Measurements from ENCODE around the gene CD79B. TPM values are rescaled to one million over a fixed set of nuclear protein-coding genes. Genes with fewer than 3 reads are reported as not detected.

Gene CD79B
- total and polyA plus RNA-seq, 2 experiments from 2014 or later = 1.3 to 2.5 TPM

- Histone ChIP-seq H3K4me1 (ENCODE audit: insufficient read depth) (no peaks in the 10 kb centered on the region), H4K20me1 (replicated peaks; ENCODE audit: insufficient read depth) (no peaks in the 10 kb centered on the region), H3K27me3 (ENCODE audit: insufficient read depth) (no peaks in the 10 kb centered on the region), H3K36me3 (ENCODE audit: insufficient read depth) (no peaks in the 10 kb centered on the region), H3K79me2 (replicated peaks; ENCODE audit: insufficient read depth) (no peaks in the 10 kb centered on the region), H3K9me2 (ENCODE audit: insufficient read depth) (no peaks in the 10 kb centered on the region), H3K27ac (ENCODE audit: low read depth) (no peak overlapping the region), H3K4me2 (no peak overlapping the region), H3F3A (replicated peaks; ENCODE audit: low read depth) (no peaks in the 10 kb centered on the region), H3K4me3 (no peak overlapping the region), H2AFZ (no peak overlapping the region)
- peaks cover 33% of the 10 kb centered on the region for H3K36me3 Mint-ChIP-seq (ENCODE audit: low read depth)
- H3K4me3 Mint-ChIP-seq = no peak overlapping the region
- TF ChIP-seq POLR2AphosphoS5 (IDR thresholded peaks at IDR 0.05; ENCODE audit: low read depth) = no peak
- TF ChIP-seq CTCF (conservative IDR thresholded peaks at IDR 0.05; ENCODE audit: low read depth in 2 of 2) = peak; percentile 19 to 36
- no peak for TF ChIP-seq STAT1 (IDR thresholded peaks at IDR 0.05; ENCODE audit: unreplicated experiment)
- TF ChIP-seq, protein P1, sequence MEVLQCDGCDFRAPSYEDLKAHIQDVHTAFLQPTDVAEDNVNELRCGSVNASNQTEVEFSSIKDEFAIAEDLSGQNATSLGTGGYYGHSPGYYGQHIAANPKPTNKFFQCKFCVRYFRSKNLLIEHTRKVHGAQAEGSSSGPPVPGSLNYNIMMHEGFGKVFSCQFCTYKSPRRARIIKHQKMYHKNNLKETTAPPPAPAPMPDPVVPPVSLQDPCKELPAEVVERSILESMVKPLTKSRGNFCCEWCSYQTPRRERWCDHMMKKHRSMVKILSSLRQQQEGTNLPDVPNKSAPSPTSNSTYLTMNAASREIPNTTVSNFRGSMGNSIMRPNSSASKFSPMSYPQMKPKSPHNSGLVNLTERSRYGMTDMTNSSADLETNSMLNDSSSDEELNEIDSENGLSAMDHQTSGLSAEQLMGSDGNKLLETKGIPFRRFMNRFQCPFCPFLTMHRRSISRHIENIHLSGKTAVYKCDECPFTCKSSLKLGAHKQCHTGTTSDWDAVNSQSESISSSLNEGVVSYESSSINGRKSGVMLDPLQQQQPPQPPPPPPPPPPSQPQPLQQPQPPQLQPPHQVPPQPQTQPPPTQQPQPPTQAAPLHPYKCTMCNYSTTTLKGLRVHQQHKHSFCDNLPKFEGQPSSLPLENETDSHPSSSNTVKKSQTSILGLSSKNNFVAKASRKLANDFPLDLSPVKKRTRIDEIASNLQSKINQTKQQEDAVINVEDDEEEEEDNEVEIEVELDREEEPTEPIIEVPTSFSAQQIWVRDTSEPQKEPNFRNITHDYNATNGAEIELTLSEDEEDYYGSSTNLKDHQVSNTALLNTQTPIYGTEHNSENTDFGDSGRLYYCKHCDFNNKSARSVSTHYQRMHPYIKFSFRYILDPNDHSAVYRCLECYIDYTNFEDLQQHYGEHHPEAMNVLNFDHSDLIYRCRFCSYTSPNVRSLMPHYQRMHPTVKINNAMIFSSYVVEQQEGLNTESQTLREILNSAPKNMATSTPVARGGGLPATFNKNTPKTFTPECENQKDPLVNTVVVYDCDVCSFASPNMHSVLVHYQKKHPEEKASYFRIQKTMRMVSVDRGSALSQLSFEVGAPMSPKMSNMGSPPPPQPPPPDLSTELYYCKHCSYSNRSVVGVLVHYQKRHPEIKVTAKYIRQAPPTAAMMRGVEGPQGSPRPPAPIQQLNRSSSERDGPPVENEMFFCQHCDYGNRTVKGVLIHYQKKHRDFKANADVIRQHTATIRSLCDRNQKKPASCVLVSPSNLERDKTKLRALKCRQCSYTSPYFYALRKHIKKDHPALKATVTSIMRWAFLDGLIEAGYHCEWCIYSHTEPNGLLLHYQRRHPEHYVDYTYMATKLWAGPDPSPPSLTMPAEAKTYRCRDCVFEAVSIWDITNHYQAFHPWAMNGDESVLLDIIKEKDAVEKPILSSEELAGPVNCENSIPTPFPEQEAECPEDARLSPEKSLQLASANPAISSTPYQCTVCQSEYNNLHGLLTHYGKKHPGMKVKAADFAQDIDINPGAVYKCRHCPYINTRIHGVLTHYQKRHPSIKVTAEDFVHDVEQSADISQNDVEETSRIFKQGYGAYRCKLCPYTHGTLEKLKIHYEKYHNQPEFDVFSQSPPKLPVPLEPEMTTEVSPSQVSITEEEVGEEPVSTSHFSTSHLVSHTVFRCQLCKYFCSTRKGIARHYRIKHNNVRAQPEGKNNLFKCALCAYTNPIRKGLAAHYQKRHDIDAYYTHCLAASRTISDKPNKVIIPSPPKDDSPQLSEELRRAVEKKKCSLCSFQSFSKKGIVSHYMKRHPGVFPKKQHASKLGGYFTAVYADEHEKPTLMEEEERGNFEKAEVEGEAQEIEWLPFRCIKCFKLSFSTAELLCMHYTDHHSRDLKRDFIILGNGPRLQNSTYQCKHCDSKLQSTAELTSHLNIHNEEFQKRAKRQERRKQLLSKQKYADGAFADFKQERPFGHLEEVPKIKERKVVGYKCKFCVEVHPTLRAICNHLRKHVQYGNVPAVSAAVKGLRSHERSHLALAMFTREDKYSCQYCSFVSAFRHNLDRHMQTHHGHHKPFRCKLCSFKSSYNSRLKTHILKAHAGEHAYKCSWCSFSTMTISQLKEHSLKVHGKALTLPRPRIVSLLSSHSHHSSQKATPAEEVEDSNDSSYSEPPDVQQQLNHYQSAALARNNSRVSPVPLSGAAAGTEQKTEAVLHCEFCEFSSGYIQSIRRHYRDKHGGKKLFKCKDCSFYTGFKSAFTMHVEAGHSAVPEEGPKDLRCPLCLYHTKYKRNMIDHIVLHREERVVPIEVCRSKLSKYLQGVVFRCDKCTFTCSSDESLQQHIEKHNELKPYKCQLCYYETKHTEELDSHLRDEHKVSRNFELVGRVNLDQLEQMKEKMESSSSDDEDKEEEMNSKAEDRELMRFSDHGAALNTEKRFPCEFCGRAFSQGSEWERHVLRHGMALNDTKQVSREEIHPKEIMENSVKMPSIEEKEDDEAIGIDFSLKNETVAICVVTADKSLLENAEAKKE (CRISPR knock-in tag; IDR thresholded peaks at IDR 0.05) = no peak
- TF ChIP-seq CREB1 (CRISPR knock-in tag; IDR thresholded peaks at IDR 0.05; ENCODE audit: low read depth) = no peak
- TF ChIP-seq NANOG (IDR thresholded peaks at IDR 0.05; ENCODE audit: borderline replicate concordance) = no peak
- no peak overlapping the region for H3K27ac Mint-ChIP-seq
- ATAC-seq = peak; percentile 34
- H3K4me1 Mint-ChIP-seq = peaks cover 2% of the 10 kb centered on the region; the same call in 2 of the 3 replicates
- H3K27me3 Mint-ChIP-seq (ENCODE audit: insufficient read depth, low read depth, poor library complexity) = no peaks in the 10 kb centered on the region
- DNase-seq (ENCODE audit: low spot score) = peak; percentile 51
- H3K9me3 Mint-ChIP-seq = no peaks in the 10 kb centered on the region; the same call in 2 of the 3 replicates
Observed at GRCh38 chr17:63943745-63944144, 11.6 kb upstream of the CD79B start.

Data from GM23338 (cell line).